HG03108 (cell line): ENCODE results near the gene GP2.

Source experiments
- ATAC-seq: cut with Tn5 transposase; IDR thresholded peaks from one replicate; pipeline ENCODE4 v1.9.1; 2021; ENCODE audit warnings: moderate library complexity; ENCODE audit not compliant: unreplicated experiment

The GP2 gene

DNA sequence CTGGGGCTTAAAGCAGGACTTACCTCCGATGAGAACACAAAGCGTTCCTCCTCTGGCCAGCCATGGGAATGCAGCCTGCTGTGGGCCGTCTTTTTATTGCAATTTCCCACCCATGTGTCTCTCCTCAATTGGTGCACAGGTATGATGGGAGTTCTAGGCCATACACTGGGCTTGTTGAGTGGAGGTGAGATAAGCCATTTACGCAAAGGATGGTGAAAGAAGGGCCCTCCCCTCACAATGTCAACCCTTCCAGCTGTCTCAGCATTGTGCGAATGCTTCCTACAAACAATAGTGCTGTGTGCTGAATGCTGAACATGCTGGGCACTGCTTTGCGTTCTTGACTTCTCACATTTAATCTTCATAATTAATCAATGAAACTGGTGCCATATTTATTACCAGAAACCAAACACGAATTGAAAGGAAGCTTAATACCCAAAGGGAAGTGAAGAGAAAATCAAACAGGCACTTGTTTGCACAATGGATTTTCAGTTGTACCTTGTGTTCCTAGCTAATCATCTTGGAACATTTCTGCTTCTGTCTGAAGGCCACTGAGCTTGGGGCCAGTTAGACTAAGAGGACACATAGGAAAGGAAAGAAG, at the start of gene GP2:
Gene GP2 (minus strand): TSS at position 70 of the 598 bp plus-strand sequence. CDS start 1,082 bp downstream, outside the sequence.
- ATAC-seq: no peak

DNA sequence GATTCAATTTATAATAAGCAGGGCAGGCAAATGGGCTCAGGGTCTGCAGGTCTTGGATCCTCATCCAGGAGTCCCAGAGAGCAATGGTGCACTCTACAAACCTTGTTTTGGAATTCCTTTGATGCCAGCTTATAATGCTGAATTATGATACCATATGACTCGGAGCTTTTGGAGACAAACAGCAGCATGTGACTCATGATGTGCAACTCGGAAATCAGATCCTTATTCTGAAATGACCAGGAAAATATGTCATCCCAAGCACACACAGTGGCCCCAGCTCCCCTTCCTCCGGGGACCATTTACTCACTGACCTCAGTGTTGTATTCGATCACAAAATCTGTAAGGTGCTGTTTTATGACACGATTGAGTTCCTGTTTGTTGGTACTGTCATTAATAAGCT, 45.4 kb upstream of the GP2 start:
- no peak for ATAC-seq

DNA sequence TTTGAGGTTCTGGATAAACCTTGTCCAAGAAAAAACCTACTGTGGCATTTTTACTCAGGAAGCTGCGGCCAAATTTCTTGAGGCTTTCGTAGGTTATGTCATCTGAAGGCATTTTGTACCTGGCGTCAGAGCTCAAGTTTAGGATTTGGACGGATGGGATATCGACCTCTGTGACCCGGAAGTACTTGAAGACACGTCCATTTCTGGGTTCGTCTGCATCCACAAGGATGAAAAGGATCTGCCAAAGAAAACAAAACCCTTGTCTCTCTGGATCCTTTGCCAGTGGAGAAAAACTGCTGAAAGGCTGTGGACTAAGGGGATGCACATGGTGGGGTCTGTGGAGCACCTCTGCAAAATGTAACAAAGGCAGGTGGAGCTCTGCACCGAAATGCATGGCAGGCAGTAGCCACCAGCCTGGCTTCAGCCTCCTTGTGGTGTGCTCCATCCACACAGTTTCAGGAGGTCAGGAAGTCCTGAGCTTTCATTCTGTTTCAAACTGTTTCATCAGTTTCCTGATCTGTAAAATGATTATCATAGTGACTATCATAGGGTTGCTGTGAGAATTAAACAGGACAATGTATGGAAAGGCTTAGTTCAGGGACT, 42.2 kb upstream of the GP2 start:
- ATAC-seq: no peak

DNA sequence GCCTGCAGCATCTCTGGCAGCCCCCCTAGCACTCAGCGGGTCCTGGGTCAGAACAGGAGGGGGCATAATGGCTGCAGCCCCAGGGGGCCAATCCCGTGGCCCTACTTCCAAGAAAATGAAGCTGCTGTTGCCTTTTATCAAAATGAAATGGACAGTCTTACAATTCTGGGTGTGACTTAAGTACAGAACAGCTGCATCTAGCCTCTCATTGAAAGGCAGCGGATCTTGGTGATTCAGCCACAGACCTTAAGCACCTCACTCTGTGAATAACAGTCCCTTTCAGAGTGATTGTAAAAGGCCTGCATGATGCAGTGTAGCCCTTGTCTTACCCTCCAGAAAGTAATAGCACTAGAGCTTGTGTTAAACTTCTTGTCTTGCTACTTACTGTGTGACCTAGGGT, 36.7 kb upstream of the GP2 start:
- no peak for ATAC-seq

DNA sequence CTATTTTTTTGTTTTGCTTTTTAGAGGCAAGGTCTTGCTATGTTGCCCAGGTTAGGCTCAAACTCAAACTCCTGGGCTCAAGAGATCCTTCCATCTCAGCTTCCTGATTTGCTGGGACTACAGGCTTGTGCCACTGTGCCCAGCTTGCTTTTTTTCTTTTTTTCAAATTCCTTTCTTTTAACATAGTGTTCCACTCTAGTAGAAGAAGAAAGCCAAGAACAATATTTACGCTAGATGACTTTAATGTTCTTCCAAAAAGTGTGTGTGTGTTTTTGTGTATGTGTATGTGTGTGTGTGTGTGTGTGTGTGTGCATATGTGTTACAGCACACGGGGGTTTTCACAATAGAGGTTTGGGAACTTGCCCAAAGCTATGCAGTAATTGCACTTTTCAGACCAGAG, 35.9 kb upstream of the GP2 start:
- no peak for ATAC-seq

DNA sequence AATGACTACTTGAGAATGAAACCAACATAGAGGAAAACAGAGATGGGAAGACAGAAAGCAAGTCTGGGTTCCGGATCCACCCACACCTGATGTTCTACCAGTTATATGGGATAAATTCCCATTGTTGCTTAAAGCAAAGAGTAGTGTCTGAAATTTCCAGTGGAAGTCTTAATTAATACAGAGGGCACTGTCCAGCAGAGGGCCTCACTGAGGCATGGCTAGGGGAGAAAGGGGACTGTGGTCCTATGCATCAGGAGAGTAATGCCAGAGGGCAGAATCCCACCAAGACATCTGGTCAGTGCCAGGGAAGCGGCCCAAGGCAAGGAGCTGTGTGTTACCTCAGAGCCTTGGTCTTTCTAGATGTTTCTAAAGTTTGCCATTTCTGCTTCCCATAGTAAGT, 32.7 kb upstream of the GP2 start:
- no peak for ATAC-seq

DNA sequence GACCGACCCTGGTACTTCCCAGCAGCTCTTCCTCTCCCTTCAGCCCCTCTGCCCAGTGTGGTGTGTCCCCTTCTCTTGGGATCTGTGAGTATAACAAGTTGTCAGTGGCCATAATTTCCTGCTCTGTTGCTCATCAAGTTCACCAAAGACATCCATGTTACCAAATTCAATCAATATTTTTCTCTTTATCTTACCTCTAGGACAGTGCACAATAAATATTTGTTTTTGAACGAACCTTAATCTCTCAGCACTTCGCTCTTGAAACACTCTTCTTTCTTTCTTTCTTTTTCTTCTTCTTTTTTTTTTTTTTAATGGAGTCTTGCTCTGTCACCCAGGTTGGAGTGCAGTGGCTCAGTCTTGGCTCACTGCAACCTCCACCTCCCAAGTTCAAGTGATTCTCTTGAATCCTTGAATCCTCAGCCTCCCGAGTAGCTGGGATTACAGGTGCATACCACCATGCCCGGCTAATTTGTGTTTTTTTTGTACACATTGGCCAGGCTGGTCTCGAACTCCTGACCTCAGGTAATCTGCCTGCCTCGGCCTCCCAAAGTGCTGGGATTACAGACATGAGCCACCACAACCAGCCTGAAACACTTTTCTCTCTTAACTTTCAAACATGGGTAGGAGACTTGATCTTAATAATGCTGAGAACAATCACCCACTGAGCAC, 27.9 kb upstream of the GP2 start:
- ATAC-seq: no peak

DNA sequence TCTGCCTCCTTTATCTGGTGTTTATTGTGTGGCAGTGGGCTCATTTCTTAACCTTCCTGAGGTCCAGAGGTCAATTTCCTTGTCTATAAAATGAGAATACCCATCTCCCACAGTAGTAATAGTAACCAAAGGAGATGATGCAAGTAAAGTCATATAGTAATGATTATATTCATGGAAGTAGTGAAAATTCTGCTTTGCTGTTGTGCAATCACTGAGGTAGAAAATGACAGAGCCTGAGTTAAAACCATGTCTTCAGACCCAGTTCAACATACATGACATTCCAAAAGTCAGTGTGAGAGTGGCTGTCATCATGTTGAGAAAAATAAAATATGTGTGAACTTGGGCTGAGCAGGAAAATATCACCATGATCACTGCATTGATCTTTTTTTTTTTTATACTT, 26.1 kb upstream of the GP2 start:
- no peak for ATAC-seq

DNA sequence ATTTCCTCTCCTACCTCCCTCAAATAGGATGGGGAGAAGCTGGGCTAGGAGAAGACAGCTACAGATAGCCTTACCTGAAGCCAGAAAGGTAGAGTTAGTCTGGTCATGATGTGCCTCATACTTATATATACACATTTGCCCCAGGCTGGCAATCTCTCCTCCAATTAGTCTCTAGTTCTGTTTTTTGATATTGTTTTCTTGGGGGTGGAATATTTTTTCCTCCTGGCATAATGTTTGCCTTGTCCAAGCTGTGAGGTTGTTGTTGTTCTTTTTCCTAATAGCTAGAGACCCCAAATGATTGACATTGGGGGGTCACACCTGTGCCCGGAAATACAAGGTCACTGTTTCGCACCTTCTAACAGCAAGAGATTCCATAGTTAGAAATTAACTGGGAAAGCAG, 25.3 kb upstream of the GP2 start, which contains the start of gene UMOD:
Gene UMOD (minus strand): TSS at position 101 of the 400 bp plus-strand sequence. CDS start 1,978 bp downstream, outside the sequence.
- no peak for ATAC-seq

DNA sequence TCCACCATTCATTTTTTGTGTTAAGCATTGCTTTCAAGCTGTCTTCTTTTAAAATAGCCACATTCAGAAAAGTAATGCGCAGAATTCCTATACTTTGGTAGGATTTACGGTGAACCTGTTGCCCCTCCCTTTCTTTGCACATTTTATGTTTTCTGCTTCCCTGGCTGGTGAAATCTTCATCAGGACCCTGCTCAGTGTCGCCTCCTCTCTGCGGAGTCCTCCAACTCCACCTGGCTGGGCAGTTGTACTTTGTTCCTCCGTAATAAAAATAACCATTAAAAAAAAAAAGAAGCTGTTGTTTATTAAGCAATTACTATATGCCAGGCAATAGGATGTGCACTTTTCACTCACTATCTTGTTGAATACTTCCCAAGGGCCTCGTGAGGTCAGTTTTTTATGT, 22.3 kb upstream of the GP2 start:
- no peak for ATAC-seq

DNA sequence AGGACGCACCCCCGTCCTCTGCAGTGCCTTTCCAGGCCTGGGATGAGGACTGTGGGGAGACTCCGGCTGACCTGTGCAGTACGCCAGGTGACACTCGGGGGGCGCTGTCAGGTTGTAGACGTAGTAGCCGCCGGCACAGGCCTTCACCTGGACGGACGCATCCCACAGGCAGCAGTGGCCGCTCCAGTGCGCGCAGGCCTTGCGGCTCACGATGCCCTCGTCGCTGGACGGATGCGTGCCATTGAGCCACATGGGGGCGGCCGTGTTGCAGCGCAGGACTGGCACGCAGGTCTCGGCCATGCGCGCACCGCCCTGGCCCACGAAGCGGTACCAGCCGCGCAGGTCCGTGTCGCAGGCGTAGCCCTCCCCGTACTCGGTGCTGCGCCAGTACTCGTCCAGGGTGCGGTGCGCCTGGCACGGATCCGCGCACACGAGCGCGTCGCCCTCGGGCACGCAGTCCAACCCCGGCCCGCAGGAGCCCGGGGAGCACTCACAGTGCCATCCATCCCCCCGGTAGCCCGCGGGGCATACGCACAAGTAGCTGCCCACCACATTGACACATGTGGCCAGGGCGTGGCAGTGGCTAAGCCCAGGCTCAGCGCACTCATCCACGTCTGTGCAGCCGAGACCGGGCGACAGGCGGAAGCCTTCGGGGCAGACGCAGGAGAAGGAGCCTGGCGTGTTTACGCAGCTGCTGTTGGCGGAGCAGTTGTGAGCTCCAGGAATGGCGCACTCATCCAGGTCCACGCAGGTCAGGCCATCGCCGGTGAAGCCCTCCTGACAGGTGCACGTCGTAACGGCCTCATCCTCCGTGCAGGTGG, 21.3 kb upstream of the GP2 start:
- ATAC-seq: no peak

DNA sequence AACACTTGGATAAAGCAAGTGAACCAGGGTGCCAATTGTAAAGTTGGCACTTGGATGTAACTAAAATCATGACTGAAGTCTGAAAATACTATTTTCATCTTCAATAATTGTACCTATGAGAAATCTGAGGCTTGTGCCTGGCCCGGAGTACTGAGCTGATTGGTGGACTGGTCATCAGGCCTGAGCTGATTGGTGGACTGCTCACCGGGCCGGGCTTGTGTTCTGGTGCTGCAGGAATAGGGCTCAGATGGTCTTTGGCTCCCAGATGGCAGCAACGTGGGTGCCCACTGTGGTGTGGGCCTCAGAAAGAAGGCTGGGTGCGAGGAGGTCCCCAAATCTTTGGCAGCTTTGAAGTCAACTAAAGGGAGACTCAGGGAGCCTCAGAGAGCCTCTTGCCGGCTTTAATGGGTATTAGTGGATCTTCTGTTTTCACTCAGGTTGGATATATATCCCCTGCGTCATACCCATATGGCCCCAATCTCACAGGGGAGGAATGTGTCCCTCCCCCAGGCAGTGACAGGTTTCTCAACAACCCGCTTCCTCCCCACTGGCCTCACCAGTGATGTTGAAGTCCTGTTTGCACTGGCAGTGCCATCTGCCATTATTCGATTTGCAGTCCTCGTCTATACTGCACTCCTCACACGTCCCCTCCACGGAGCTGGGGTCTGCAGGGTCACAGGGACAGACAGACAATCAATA, 20.5 kb upstream of the GP2 start:
- no peak for ATAC-seq

DNA sequence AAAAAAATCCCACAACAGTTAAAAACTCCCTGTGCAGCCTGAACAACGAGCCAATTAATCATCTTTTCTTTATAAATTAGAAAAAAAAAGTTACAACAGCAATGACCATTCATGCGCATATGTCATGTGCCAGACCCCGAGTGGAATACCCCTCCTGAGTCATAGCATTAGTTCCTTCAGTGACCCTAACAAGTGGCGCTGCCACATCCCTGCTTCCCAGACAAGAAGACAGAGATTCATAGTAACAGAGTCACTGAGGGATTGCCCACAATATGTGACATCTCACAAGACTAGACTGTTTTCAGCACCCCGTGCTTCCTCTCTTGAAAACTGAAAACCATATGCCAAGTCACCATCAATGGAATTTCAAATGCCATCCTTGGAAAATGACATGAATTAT, 17.3 kb upstream of the GP2 start:
- no peak for ATAC-seq

DNA sequence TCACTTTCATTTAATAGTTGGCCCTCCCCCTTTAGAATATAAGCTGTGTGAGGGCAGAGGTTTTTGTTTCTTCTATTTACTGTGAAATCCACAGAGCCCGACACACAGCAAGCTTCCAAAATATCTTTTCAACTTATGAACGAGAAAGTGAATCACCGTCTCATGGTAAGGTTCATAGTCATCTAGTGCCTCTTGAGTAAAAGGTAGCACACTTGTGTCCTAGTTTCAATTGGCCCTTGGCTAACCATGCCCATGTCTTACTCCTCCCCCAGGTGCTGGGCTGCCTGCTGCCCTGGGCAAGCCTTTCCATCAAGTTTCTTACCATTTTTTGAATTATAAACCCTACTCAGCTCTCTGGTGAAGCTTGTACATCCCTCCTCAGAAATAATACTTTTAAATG, 12.4 kb upstream of the GP2 start:
- ATAC-seq: no peak

DNA sequence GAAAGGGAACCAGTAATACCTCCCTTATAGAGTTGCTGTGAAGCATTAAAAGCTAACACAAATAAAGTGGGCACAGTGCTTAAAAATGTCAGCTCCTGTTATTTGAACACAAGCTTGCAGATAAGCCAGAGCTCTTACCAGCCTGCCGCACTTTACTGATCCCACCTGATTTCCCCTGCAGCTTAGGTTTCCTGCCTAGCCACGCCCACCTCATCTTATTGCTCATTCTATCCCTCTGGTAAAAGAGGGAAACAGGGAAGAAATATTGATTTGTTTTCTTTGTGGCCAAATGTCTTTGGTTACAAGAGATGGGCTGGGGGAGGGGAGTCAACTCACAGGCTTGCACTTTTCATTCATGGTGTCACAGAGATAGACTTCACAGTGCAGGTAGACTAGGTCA, 9.6 kb upstream of the GP2 start:
- no peak for ATAC-seq

DNA sequence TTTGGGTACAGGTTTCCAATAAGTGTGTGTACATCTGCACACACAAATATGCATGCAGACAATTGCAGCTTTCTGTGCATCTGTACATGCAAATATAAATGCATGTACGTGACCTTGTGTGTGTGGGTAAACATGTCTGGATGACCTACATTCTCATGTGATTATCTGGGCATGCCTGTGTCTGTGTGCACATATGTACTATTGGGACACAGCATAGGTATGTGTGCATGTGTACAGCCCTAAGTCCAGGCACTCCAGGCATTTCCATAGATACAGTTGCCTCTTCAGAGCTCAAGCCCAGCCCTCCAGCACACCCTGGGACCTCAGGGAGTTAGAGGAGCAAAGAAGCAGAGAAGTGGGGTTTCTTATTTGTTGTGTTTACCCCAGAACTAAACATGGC, 7.1 kb upstream of the GP2 start:
- no peak for ATAC-seq

DNA sequence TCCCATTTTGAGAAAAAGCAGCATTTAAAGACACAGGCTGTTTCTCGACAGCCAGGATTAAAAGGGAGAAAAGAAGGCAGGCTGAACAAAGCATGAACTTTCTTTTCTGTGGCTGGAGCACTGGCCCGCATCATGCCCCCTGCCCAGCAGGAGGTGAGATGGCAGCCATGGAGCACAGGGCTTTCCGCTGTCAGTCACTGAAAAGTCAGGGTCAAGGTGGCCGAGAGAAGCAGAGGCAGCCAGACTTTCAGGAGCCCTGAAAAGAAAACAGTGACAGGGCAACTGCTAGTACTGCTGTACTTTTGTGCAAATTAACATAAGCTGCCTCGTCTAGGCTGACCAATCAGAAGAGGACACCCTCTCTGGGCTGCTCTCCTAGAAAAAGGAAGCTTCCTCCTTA, 5.8 kb upstream of the GP2 start:
- ATAC-seq: no peak

DNA sequence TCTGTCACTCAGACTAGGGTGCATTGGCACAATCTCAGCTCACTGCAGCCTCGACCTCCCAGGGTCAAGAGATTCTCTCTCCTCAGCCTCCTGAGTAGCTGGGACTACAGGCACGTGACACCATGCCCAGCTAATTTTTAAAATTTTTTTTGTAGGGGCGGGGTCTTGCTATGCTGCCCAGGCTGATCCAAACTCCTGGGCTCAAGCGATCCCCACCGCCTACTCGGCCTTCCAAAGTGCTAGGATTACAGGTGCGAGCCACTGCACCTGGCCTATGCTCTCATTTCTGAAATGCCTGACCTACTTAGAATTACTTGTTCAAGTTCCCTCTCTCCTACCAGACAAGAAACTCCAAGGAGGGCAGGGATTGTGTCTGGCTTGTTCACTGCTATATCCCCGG, 5.1 kb upstream of the GP2 start:
- ATAC-seq: no peak

DNA sequence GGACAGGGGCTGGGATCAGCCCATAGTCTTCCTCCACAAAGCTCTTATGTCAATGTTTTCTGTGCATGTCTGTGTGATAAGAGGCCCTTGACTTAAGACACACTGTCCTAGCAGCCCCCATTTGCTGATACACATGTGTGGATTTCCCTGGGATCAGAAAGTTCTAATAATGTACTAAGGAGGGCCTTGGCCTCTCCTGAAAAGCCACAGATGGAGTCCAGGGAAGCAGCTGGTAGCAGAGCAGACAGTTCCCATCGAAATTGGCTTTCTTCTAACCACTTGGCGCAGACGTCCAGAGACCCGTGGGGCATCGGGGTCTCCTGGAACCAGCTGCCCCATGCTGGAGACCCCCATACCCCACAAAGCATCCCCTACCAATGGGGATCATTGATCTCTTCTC, 4.3 kb upstream of the GP2 start:
- ATAC-seq: no peak

DNA sequence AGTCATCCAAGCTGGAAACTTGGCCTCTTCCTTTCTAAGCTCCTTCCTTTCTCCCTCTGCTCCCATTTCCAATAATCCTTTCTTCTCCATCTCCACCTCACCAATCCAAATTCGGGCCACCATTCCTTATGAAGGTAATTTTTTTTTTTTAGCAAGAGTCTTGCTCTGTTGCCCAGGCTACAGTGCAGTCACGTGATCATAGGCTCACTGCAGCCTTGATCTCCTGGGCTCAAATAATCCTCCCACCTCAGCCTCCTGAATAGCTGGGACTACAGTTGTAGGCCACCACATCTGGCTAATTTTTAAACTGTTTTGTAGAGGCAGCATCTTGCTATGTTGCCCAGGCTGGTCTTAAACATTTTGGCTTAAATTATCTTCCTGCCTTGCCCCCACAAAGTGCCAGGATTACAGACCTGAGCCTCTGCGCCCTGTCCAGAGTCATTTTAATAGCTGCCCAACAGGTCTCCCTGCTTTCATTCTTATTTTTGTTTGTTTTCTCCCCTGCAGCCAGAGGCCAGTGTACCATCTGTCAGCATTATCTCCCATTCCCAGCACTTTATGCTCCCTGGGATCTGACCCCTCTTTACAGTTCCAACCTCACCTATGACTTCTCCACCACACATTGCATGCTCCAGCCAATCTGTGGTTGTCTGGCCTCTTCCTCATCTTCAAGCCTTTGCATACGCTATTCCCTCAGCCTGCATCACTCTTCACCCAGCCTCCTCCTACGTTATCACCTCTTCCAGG, 2.3 kb upstream of the GP2 start:
- ATAC-seq: no peak
